ENCODE data around the gene TM2D3.

TM2D3 gene

GRCh38 chr15:101599091-101599490 is 53.1 kb downstream of the TM2D3 start:
- DNase-seq = no peak

- no peak for DNase-seq
Observed at GRCh38 chr15:101597360-101597928, 54.7 kb downstream of the TM2D3 start.

- DNase-seq = no peak
Observed at GRCh38 chr15:101596633-101597032, 55.5 kb downstream of the TM2D3 start.

Data from NCI-H446 (cell line).